GM03348 (cell line): ENCODE results near the gene SRPRB.

Source experiments
- DNase-seq: peaks from one replicate; pipeline ENCODE4 v3.0.0; 2012; ENCODE audit warnings: low spot score

SRPRB gene

GRCh38 chr3:133866141-133866540 lies 60.5 kb downstream of the SRPRB start:
- DNase-seq: no peak

- DNase-seq: no peak
Measured at GRCh38 chr3:133868186-133868585, 62.6 kb downstream of the SRPRB start.

DNA sequence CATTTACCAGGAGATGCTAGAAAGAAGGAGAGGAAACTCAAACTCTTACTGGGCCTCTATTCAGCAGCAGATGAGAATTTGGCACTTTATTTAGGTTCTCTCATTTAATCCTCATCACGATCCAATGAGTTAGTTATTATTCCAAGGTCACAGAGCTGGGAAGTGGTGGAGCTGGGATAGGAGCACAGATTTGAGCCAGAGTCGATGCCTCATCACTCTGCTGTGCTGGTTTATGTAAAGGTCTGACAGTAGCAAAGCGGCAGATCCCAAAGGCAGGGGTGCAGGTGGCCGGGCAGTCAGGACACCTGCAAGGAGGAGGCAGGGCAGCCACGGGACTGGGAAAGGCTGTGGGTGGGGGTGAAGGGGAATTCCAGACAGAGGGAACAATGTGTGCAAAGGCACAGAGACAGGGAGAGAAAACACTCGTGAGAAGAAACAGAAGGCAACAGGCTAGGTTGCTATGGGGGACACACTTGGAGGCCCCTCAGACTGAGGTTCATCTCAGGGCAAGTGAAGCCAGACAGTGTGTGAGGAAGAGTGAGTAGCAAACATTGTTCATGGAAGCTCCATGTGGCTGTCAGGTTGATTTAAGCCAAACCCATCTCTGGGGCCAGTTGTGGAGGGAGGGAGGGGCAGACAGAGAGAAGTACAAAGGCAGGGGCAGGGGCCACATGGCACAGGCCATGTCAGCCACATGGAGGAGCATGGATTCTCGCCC lies 63.3 kb downstream of the SRPRB start:
- no peak for DNase-seq

GRCh38 chr3:133869586-133869985 lies 64.0 kb downstream of the SRPRB start:
- DNase-seq: no peak

DNA sequence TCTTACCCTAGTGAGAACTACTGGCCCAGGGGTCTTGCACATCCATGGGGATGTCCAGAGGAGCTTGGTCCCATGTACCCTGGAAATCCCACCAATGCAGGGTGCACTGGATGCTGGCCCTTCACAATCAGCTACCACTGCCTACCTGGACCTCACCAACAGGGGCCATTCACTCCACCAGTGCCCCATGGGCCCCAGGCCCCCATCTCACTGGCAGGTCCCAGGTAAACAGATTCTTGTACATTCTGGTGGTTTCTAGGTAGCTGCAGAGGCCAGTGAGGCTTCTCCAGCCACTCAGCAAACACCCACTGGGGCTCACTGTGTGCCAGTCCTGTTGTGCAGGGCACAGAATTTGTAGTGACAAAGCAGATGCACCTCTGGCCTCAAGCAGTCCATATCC lies 65.2 kb downstream of the SRPRB start:
- DNase-seq: no peak
